Cerebellar nuclear complex (tissue), 1 donor: ENCODE measurements around the gene HDAC11.
"Not testable (repeated sequence)": the region's sequence is repeated elsewhere in the genome, so short reads cannot be mapped to it uniquely, and the experiment has no call there.

Source experiments
- DNase-seq, 2 experiments: peaks; one replicate each; lab custom pipeline; 2025; lab: John Stamatoyannopoulos, UW

HDAC11 gene

GRCh38 chr3:13507570-13508339, 27.6 kb downstream of the HDAC11 start:
- no peak for DNase-seq

- DNase-seq = no peak
Observed at GRCh38 chr3:13508496-13508895, 28.4 kb downstream of the HDAC11 start.

- DNase-seq = no peak
Observed at GRCh38 chr3:13509059-13509815, 29.1 kb downstream of the HDAC11 start.

- no peak for DNase-seq
Observed at GRCh38 chr3:13509816-13510192, 29.7 kb downstream of the HDAC11 start.

GRCh38 chr3:13512451-13512850, 32.3 kb downstream of the HDAC11 start:
- no peak for DNase-seq

GRCh38 chr3:13513051-13513912, 33.2 kb downstream of the HDAC11 start:
- DNase-seq = no peak

GRCh38 chr3:13513913-13514517, 33.9 kb downstream of the HDAC11 start:
- DNase-seq = no peak

- no peak for DNase-seq
Observed at GRCh38 chr3:13514639-13515435, 34.7 kb downstream of the HDAC11 start.

GRCh38 chr3:13515786-13516759, 36.0 kb downstream of the HDAC11 start:
- DNase-seq = no peak

- no peak for DNase-seq
Observed at GRCh38 chr3:13516760-13517135, 36.6 kb downstream of the HDAC11 start.

- DNase-seq = no peak
Observed at GRCh38 chr3:13517253-13517977, 37.3 kb downstream of the HDAC11 start.

- peak; percentile 97 for DNase-seq
Observed at GRCh38 chr3:13518516-13518953, 38.4 kb downstream of the HDAC11 start.

GRCh38 chr3:13519006-13519791, 39.1 kb downstream of the HDAC11 start:
- no peak for DNase-seq

GRCh38 chr3:13520326-13520880, 40.3 kb downstream of the HDAC11 start:
- DNase-seq = no peak

GRCh38 chr3:13521309-13521708, 41.2 kb downstream of the HDAC11 start:
- DNase-seq = no peak

- DNase-seq = not testable (repeated sequence)
Observed at GRCh38 chr3:13521749-13522148, 41.6 kb downstream of the HDAC11 start.

- DNase-seq = no peak
Observed at GRCh38 chr3:13522236-13522635, 42.1 kb downstream of the HDAC11 start.
